Activated T-helper 1 cell treated with anti-CD3 and anti-CD28 coated beads, Interleukin-2, amount 50 U/mL, for 16 hours (primary cell): ENCODE measurements around the gene PTPRT.

Source experiments
- DNase-seq, 2 donors: peaks; one replicate each; pipeline ENCODE4 v3.0.0-alpha.2; 2020; ENCODE audit warnings: low read depth in 1 of 2, low spot score in 1 of 2

The PTPRT gene

GRCh38 chr20:42978184-42978974, 211.3 kb downstream of the PTPRT start:
- no peak for DNase-seq

DNA sequence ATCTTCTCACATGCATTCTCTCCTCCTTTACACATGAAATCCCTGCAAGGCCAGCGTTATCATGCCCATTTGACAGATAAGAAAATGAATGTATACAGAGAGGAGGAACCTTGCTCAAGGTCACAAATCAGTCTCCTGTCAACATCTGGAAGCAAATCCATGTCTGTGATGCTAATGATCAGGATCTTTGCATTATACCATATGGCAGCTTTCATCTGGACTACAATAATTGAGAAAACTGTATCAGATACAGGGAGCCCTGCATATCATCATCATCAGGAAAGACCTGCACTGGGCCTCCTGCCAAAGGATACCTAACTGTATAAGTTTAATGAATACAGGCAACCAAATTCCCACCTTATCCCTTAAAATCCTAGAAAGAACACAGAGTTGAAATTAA, 213.7 kb downstream of the PTPRT start:
- DNase-seq: no peak

DNA sequence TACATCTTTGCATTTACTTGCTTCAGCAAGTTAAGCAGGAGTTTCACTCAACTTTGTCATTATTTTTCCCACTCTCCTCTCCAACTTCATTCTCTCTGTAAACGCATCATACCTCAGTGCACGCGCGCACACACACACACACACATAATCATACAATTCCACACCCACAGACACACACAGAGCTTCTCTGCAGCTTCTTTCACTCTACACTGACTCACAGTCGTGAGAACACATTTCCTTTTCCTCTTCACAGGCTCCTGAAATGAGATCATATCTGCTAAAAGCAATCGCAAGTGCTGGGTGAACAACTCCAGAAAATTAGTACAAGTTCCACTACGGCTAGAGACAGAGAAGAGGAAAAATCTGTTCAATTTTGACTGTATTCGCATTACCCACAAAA, 215.4 kb downstream of the PTPRT start:
- DNase-seq: no peak

GRCh38 chr20:42972591-42972990, 217.1 kb downstream of the PTPRT start:
- no peak for DNase-seq

GRCh38 chr20:42968746-42969145, 221.0 kb downstream of the PTPRT start:
- no peak for DNase-seq

GRCh38 chr20:42963796-42964195, 225.9 kb downstream of the PTPRT start:
- no peak for DNase-seq

GRCh38 chr20:42961771-42962170, 227.9 kb downstream of the PTPRT start:
- no peak for DNase-seq

- DNase-seq: no peak
Measured at GRCh38 chr20:42959996-42960395, 229.7 kb downstream of the PTPRT start.

DNA sequence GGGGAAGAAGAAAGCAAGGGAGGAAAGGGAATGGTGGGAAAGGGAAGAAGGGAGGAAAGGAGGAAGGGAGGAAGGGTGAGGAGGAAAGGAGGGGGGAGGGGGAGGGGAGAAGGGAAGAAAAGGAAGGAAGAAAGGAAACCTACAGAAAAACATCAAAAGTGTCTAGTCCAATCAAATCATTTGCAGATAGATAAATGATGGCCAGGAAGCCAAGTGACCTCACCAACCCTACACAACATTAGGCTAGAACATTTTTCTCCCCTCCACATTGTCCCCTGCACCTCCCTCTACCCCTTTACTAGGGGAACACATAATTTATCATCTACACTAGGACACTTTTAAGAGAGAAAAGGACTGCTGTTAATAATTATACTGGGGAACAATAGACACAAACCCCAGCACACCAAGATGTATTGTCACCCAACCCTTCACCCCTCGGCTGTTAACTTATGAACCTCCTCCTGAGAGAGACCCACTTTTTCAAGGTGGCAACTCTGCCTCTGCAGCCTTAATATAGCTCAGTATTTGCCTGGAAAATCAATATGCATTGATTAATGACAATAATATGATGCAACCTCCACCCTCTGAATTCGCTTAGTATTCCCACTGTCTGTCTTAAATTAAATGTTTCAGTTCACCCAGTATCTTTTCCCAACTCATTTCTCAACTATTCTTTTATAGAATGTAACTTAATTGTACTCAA, 231.2 kb downstream of the PTPRT start:
- no peak for DNase-seq

- no peak for DNase-seq
Measured at GRCh38 chr20:42957704-42958095, 232.0 kb downstream of the PTPRT start.

- DNase-seq: no peak
Measured at GRCh38 chr20:42957018-42957703, 232.5 kb downstream of the PTPRT start.

GRCh38 chr20:42955713-42956112, 234.0 kb downstream of the PTPRT start:
- DNase-seq: no peak

GRCh38 chr20:42954951-42955350, 234.8 kb downstream of the PTPRT start:
- DNase-seq: no peak

GRCh38 chr20:42949950-42950349, 239.8 kb downstream of the PTPRT start:
- DNase-seq: no peak

- DNase-seq: no peak
Measured at GRCh38 chr20:42945234-42945994, 244.3 kb downstream of the PTPRT start.

- no peak for DNase-seq
Measured at GRCh38 chr20:42941629-42942028, 248.1 kb downstream of the PTPRT start.

- DNase-seq: no peak
Measured at GRCh38 chr20:42938441-42939205, 251.1 kb downstream of the PTPRT start.

DNA sequence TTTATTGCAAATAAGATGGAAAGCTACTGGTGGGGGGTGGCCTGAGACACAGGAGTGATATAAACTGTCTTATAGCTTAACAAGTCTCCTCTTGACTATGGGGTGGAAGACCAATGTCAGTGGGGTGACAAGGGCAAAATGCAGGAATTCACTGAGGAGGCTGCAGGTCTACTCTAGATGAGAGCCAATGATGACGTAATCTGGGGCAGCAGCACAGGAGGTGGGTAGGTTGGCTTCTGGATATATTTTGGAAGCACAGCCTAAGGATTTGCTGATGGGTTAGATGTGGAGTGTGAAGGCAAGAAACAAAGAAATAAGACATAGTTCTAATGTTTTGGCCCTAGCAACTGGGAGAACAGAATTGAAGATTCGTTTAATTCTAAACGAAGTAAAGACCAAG, 253.2 kb downstream of the PTPRT start:
- DNase-seq: no peak

DNA sequence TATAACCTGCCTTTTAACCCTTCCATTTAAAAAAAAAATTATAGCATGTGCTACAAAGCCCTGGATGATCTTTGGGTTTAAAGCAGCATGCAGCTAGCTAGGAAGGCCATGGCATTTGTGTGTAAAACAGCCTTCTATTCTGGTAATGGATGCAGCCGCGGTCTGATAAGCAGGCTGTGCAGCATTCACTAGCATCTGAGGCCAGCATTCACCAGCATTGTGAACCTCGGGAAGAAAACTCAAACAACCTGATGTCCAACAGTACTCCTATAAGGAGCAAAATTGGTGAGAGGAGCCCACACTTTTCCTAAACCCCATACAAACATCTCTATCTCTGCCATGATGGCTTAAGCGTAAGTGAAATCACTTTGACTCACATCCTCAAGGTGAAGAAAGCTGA, 265.5 kb downstream of the PTPRT start:
- no peak for DNase-seq

GRCh38 chr20:42923348-42923918, 266.3 kb downstream of the PTPRT start:
- DNase-seq: no peak
